ENCODE measurements around the gene PLD1. TPM values are rescaled to one million over a fixed set of nuclear protein-coding genes. Genes with fewer than 3 reads are reported as not detected.

Gene PLD1
- total and polyA plus RNA-seq, 4 donors, result 3.1 to 31.1 (median 12.2) TPM

DNA sequence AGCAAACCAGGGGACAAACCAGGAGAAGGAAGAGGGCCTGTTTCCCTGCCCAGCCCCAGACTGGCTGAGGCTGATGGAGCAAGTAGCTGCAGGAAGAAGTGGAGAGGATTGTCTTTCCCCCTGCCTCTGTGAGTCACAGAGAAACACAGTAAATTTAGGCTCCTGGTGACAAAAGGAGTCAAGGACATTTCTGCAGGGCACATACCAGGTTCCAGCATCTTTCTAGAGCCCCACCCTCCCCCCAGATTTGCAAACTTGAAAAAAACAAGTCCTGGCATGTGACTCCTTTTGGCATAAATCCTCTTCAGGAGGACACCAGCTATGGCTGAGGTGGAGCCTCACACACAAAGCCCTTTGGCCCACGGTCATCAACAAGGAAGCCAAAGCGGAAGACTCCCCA lies 17.8 kb downstream of the PLD1 start:
- ATAC-seq (ENCODE audit: insufficient read depth, low FRiP score), result no peak
- peak overlapping the region in 1 of 2 donors; percentile 59 for H3K27ac ChIP-seq (ENCODE audit: low read depth in 1 of 2, low read length in 1 of 2)
- no peak overlapping the region for H3K4me3 ChIP-seq
- H3K9ac ChIP-seq (ENCODE audit: insufficient read depth in 1 of 2, low read length in 2 of 2), result no peak overlapping the region
- no peaks in the 10 kb centered on the region for H3K36me3 ChIP-seq (ENCODE audit: control insufficient read depth in 4 of 4, insufficient read depth in 4 of 4, low read length in 4 of 4)
- H3K9me3 ChIP-seq (ENCODE audit: control insufficient read depth in 4 of 4, insufficient read depth in 3 of 4, low read length in 3 of 4), result no peaks in the 10 kb centered on the region
- peaks cover 0 to 15% (median 5%) of the 10 kb centered on the region in 5 donors for H3K4me1 ChIP-seq (ENCODE audit: control insufficient read depth in 5 of 5, insufficient read depth in 5 of 5, low read length in 5 of 5)
- TF ChIP-seq, protein P1, sequence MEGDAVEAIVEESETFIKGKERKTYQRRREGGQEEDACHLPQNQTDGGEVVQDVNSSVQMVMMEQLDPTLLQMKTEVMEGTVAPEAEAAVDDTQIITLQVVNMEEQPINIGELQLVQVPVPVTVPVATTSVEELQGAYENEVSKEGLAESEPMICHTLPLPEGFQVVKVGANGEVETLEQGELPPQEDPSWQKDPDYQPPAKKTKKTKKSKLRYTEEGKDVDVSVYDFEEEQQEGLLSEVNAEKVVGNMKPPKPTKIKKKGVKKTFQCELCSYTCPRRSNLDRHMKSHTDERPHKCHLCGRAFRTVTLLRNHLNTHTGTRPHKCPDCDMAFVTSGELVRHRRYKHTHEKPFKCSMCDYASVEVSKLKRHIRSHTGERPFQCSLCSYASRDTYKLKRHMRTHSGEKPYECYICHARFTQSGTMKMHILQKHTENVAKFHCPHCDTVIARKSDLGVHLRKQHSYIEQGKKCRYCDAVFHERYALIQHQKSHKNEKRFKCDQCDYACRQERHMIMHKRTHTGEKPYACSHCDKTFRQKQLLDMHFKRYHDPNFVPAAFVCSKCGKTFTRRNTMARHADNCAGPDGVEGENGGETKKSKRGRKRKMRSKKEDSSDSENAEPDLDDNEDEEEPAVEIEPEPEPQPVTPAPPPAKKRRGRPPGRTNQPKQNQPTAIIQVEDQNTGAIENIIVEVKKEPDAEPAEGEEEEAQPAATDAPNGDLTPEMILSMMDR (IDR thresholded peaks at IDR 0.05; ENCODE audit: control extremely low read depth, extremely low read depth), result no peak
- 79 to 85% methylated on average over 2 of the region's 2 CpGs for WGBS, 2 donors
- no peak for DNase-seq
- peaks cover 0 to 3% (median 0%) of the 10 kb centered on the region in 3 donors for H3K27me3 ChIP-seq (ENCODE audit: control insufficient read depth in 3 of 3, insufficient read depth in 3 of 3, low read length in 2 of 3)

DNA sequence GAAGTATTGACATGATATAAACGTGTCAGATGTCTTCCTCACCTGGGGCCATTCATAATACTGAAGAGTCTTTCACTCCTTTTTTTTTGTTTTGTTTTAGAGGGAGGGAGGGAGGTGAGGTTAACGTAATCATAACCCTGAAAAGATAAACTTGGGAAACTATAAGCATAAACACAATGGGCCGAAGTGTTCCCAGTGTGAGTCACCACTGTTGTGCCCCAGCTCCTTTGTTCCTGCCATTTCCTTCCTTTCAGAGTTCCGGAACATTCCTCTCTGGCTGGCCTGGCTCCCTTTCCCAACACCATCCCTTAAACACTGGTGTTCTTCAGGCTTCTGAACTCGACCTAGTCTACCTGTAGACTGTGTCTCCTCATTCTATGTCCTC lies 18.6 kb downstream of the PLD1 start:
- H3K4me3 ChIP-seq, result no peak overlapping the region
- H3K9me3 ChIP-seq (ENCODE audit: control insufficient read depth in 4 of 4, insufficient read depth in 3 of 4, low read length in 3 of 4), result no peaks in the 10 kb centered on the region
- no peak overlapping the region for H3K9ac ChIP-seq (ENCODE audit: insufficient read depth in 1 of 2, low read length in 2 of 2)
- H3K27me3 ChIP-seq (ENCODE audit: control insufficient read depth in 3 of 3, insufficient read depth in 3 of 3, low read length in 2 of 3), result peaks cover 0 to 1% (median 0%) of the 10 kb centered on the region in 3 donors
- 51 to 59% methylated on average over 5 of the region's 5 CpGs for WGBS, 2 donors
- H3K4me1 ChIP-seq (ENCODE audit: control insufficient read depth in 5 of 5, insufficient read depth in 5 of 5, low read length in 5 of 5), result peaks cover 0 to 15% (median 5%) of the 10 kb centered on the region in 5 donors
- DNase-seq (peak in 1 of 3 donors; percentile 37), ATAC-seq (ENCODE audit: insufficient read depth, low FRiP score) (no peak)
- TF ChIP-seq, protein P1 (IDR thresholded peaks at IDR 0.05; ENCODE audit: control extremely low read depth, extremely low read depth), result no peak
- peak overlapping the region in 1 of 2 donors; percentile 59 for H3K27ac ChIP-seq (ENCODE audit: low read depth in 1 of 2, low read length in 1 of 2)
- no peaks in the 10 kb centered on the region for H3K36me3 ChIP-seq (ENCODE audit: control insufficient read depth in 4 of 4, insufficient read depth in 4 of 4, low read length in 4 of 4)

DNA sequence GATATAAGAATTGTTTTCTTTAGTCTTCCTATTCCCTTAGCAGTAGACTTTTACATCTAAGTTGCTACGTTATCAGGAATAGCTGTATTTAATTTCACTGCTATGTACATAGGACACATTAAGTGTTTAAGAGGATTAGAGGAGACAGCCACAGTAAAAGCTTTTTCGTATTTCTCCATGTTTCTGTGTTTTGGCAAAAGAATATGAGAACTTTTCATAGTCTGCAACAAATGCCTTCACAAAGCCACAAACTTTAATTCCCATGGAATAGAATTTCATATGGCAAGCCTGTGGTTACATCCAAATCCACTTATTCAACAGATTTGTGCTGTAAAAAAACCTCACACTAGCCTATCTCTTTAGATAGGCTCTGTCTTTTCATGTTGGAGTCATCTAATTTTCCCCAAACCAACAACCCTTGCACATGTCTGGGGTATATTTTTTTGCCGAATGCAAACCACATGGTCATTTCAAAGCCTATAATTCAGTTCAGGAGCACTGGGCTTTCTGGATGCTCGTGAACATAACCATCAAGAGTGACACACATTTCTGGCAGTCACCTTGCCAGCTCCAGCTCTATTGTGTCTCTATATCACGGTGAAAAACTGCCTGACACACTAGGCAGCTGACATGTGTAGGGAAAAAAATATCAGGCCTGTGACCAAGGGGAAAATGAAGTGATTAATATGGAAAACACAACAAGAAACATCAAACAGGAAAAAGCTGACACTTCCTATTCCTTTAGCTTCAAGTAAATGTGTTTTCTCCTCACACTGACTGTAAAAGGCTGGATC lies 19.2 kb downstream of the PLD1 start:
- Histone ChIP-seq H3K4me3 (no peak overlapping the region), H3K27ac (ENCODE audit: low read depth in 1 of 2, low read length in 1 of 2) (no peak overlapping the region), H3K9me3 (ENCODE audit: control insufficient read depth in 4 of 4, insufficient read depth in 3 of 4, low read length in 3 of 4) (no peaks in the 10 kb centered on the region), H3K9ac (ENCODE audit: insufficient read depth in 1 of 2, low read length in 2 of 2) (no peak overlapping the region), H3K4me1 (ENCODE audit: control insufficient read depth in 5 of 5, insufficient read depth in 5 of 5, low read length in 5 of 5) (peaks cover 0 to 15% (median 5%) of the 10 kb centered on the region in 5 donors), H3K36me3 (ENCODE audit: control insufficient read depth in 4 of 4, insufficient read depth in 4 of 4, low read length in 4 of 4) (no peaks in the 10 kb centered on the region), H3K27me3 (ENCODE audit: control insufficient read depth in 3 of 3, insufficient read depth in 3 of 3, low read length in 2 of 3) (no peaks in the 10 kb centered on the region)
- TF ChIP-seq, protein P1 (IDR thresholded peaks at IDR 0.05; ENCODE audit: control extremely low read depth, extremely low read depth), result no peak
- ATAC-seq (ENCODE audit: insufficient read depth, low FRiP score) (no peak), DNase-seq (peak in 1 of 3 donors; percentile 38)
- 64 to 87% methylated on average over 5 of the region's 5 CpGs for WGBS, 2 donors
